K562 (cell line): ENCODE data around the gene TMEM161B. TPM values are rescaled to one million over a fixed set of nuclear protein-coding genes. Genes with fewer than 3 reads are reported as not detected.

Experiments used
- BRD4 ChIP-seq: fragments of 200-600 bp; sonication (generic); IDR thresholded peaks from 2 replicates; pipeline ENCODE4 v1.6.1; 2017; ENCODE audit warnings: inconsistent platforms
- CEBPB ChIP-seq: fragments of 450-650 bp; IDR thresholded peaks from 2 replicates; pipeline ENCODE4 v1.6.1; 2016; ENCODE audit warnings: missing genetic modification characterization, missing compliant biosample characterization
- CEBPG ChIP-seq, 3 experiments: fragments of 200-800 bp in 1 of 3; sonication (Bioruptor generic) in 1 of 3; sonication (generic) in 1 of 3; formaldehyde crosslinking in 1 of 3; IDR thresholded peaks in 2 of 3; conservative IDR thresholded peaks in 1 of 3; 2 replicates each; pipeline versions ENCODE4 v1.6.1 to v1.8.0; 2016 to 2022; ENCODE audit warnings: missing compliant biosample characterization in 2 of 3, missing genetic modification characterization in 2 of 3, mild to moderate bottlenecking in 1 of 3, missing genetic modification reagents in 1 of 3
- HDAC8 ChIP-seq: fragments of 450-650 bp; IDR thresholded peaks from 2 replicates; pipeline ENCODE4 v1.6.1; 2016; ENCODE audit warnings: mild to moderate bottlenecking, missing genetic modification characterization, moderate library complexity, missing compliant biosample characterization
- POLR2H ChIP-seq: IDR thresholded peaks from 2 replicates; pipeline ENCODE4 v1.6.1; 2016; ENCODE audit warnings: missing genetic modification characterization, low read depth, mild to moderate bottlenecking, control low read depth, missing compliant biosample characterization, moderate library complexity
- ZNF146 ChIP-seq: IDR thresholded peaks from one replicate; pipeline ENCODE4 v1.6.1; 2018; ENCODE audit warnings: missing compliant biosample characterization; ENCODE audit not compliant: unreplicated experiment
- polyA plus RNA-seq, 8 experiments: library from polyadenylated mRNA; depleted of rRNA in 4 of 8; stranded (reverse) in 5 of 8; unstranded in 3 of 8; fragments of >200 nt; fragmentation: Nextera tagmentation in 2 of 8; fragmentation: Illumina TruSeq in 1 of 8; extraction: Ambion mirVana in 2 of 8; extraction: Trizol in 1 of 8; gene quantifications; 2 replicates each; pipeline versions ENCODE4 v1.2.1 to v1.2.3, GENCODE V29; 2011 to 2014; ENCODE audit warnings: inconsistent platforms in 1 of 8, missing spikeins in 1 of 8
- total RNA-seq, 7 experiments: library from RNA; depleted of rRNA in 6 of 7; stranded (reverse); fragments of >200 nt in 6 of 7; fragmentation: Illumina TruSeq in 2 of 7; extraction: Trizol in 2 of 7; gene quantifications; 2 replicates each; pipeline versions ENCODE4 v1.2.1 to v1.2.3, GENCODE V29; 2011 to 2021; ENCODE audit warnings: low replicate concordance in 1 of 7
- TF ChIP-seq, protein P1 (sequence below): fragments of 200-600 bp; sonication (generic); IDR thresholded peaks from one replicate; pipeline ENCODE4 v1.6.1; 2012; ENCODE audit warnings: mild to moderate bottlenecking, low read depth, low read length, inconsistent platforms
- TF ChIP-seq, protein P2 (sequence below): sonication (generic); formaldehyde crosslinking; IDR thresholded peaks from 2 replicates; pipeline ENCODE4 v1.8.1; 2023; ENCODE audit warnings: mild to moderate bottlenecking, missing genetic modification reagents, moderate library complexity

Gene TMEM161B
- total and polyA plus RNA-seq, 9 of the 15 experiments (the other 6 are each of a cell fraction or from before 2014, with no cell fraction given), result 18.9 to 57.1 (median 40.6) TPM

DNA sequence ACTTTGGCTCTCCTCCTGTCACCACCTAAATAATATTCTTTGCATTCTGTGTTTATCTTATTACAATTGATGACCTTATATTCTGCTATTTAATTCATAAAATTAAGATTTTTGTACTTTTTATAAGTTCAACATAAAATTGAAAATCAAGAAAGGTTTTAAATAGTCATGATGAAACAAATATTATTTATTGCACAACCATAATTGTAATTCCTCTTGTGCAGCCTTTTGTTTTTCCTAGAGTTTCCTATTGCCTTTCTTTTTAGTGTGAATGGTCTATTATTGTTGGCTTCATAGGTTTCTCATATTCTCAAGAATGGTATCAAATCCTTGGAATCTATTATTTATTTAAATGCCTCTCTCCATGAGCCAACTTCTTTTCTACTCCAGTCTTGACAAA lies 117.9 kb downstream of the TMEM161B start (continued):
- TF ChIP-seq, protein P1, sequence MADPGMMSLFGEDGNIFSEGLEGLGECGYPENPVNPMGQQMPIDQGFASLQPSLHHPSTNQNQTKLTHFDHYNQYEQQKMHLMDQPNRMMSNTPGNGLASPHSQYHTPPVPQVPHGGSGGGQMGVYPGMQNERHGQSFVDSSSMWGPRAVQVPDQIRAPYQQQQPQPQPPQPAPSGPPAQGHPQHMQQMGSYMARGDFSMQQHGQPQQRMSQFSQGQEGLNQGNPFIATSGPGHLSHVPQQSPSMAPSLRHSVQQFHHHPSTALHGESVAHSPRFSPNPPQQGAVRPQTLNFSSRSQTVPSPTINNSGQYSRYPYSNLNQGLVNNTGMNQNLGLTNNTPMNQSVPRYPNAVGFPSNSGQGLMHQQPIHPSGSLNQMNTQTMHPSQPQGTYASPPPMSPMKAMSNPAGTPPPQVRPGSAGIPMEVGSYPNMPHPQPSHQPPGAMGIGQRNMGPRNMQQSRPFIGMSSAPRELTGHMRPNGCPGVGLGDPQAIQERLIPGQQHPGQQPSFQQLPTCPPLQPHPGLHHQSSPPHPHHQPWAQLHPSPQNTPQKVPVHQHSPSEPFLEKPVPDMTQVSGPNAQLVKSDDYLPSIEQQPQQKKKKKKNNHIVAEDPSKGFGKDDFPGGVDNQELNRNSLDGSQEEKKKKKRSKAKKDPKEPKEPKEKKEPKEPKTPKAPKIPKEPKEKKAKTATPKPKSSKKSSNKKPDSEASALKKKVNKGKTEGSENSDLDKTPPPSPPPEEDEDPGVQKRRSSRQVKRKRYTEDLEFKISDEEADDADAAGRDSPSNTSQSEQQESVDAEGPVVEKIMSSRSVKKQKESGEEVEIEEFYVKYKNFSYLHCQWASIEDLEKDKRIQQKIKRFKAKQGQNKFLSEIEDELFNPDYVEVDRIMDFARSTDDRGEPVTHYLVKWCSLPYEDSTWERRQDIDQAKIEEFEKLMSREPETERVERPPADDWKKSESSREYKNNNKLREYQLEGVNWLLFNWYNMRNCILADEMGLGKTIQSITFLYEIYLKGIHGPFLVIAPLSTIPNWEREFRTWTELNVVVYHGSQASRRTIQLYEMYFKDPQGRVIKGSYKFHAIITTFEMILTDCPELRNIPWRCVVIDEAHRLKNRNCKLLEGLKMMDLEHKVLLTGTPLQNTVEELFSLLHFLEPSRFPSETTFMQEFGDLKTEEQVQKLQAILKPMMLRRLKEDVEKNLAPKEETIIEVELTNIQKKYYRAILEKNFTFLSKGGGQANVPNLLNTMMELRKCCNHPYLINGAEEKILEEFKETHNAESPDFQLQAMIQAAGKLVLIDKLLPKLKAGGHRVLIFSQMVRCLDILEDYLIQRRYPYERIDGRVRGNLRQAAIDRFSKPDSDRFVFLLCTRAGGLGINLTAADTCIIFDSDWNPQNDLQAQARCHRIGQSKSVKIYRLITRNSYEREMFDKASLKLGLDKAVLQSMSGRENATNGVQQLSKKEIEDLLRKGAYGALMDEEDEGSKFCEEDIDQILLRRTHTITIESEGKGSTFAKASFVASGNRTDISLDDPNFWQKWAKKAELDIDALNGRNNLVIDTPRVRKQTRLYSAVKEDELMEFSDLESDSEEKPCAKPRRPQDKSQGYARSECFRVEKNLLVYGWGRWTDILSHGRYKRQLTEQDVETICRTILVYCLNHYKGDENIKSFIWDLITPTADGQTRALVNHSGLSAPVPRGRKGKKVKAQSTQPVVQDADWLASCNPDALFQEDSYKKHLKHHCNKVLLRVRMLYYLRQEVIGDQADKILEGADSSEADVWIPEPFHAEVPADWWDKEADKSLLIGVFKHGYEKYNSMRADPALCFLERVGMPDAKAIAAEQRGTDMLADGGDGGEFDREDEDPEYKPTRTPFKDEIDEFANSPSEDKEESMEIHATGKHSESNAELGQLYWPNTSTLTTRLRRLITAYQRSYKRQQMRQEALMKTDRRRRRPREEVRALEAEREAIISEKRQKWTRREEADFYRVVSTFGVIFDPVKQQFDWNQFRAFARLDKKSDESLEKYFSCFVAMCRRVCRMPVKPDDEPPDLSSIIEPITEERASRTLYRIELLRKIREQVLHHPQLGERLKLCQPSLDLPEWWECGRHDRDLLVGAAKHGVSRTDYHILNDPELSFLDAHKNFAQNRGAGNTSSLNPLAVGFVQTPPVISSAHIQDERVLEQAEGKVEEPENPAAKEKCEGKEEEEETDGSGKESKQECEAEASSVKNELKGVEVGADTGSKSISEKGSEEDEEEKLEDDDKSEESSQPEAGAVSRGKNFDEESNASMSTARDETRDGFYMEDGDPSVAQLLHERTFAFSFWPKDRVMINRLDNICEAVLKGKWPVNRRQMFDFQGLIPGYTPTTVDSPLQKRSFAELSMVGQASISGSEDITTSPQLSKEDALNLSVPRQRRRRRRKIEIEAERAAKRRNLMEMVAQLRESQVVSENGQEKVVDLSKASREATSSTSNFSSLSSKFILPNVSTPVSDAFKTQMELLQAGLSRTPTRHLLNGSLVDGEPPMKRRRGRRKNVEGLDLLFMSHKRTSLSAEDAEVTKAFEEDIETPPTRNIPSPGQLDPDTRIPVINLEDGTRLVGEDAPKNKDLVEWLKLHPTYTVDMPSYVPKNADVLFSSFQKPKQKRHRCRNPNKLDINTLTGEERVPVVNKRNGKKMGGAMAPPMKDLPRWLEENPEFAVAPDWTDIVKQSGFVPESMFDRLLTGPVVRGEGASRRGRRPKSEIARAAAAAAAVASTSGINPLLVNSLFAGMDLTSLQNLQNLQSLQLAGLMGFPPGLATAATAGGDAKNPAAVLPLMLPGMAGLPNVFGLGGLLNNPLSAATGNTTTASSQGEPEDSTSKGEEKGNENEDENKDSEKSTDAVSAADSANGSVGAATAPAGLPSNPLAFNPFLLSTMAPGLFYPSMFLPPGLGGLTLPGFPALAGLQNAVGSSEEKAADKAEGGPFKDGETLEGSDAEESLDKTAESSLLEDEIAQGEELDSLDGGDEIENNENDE, result no peak
- TF ChIP-seq BRD4 (no peak), CEBPB (tag) (peak; percentile 45), POLR2H (tag) (no peak), ZNF146 (CRISPR knock-in tag) (no peak), CEBPG (CRISPR knock-in tag; IDR thresholded peaks at IDR 0.05) (no peak), CEBPG (tag; conservative IDR thresholded peaks at IDR 0.05 in 1 of 2, IDR thresholded peaks at IDR 0.05 in 1 of 2) (peak in 1 of 2 experiments; percentile 60; a peak in 2 of 4 replicates), HDAC8 (tag) (no peak)
- TF ChIP-seq, protein P2, sequence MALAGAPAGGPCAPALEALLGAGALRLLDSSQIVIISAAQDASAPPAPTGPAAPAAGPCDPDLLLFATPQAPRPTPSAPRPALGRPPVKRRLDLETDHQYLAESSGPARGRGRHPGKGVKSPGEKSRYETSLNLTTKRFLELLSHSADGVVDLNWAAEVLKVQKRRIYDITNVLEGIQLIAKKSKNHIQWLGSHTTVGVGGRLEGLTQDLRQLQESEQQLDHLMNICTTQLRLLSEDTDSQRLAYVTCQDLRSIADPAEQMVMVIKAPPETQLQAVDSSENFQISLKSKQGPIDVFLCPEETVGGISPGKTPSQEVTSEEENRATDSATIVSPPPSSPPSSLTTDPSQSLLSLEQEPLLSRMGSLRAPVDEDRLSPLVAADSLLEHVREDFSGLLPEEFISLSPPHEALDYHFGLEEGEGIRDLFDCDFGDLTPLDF (CRISPR knock-in tag), result no peak
